GM12865 (cell line): ENCODE results near the gene HECTD1.
"Not testable (repeated sequence)": the region's sequence is repeated elsewhere in the genome, so short reads cannot be mapped to it uniquely, and the experiment has no call there.

Experiments used
- DNase-seq: peaks from one replicate; pipeline ENCODE4 v3.0.0; 2010; ENCODE audit warnings: low read depth
- H3K4me3 ChIP-seq: 2 replicates; pipeline ENCODE4 v1.5.1; 2011; ENCODE audit warnings: mild to moderate bottlenecking, low read depth, low read length, control low read depth
- CTCF ChIP-seq: IDR thresholded peaks from 2 replicates; pipeline ENCODE4 v1.5.1; 2011; ENCODE audit warnings: low read length, control low read depth, low read depth, inconsistent platforms; ENCODE audit not compliant: insufficient read depth; ENCODE audit errors: missing control alignments

HECTD1 gene

GRCh38 chr14:31060253-31060875 is 147.2 kb downstream of the HECTD1 start:
- TF ChIP-seq CTCF: no peak
- no peak for DNase-seq
- no peak overlapping the region for H3K4me3 ChIP-seq

GRCh38 chr14:31059152-31059924 is 148.3 kb downstream of the HECTD1 start:
- no peak for DNase-seq
- no peak overlapping the region for H3K4me3 ChIP-seq
- no peak for TF ChIP-seq CTCF

- no peak for DNase-seq
- no peak for TF ChIP-seq CTCF
- H3K4me3 ChIP-seq: no peak overlapping the region
Observed at GRCh38 chr14:31057701-31058364, 149.8 kb downstream of the HECTD1 start.

GRCh38 chr14:31057035-31057434 is 150.6 kb downstream of the HECTD1 start:
- H3K4me3 ChIP-seq: no peak overlapping the region
- no peak for TF ChIP-seq CTCF
- no peak for DNase-seq

GRCh38 chr14:31052905-31053586 is 154.5 kb downstream of the HECTD1 start:
- not testable (repeated sequence) for DNase-seq, H3K4me3 ChIP-seq

GRCh38 chr14:31051511-31051910 is 156.1 kb downstream of the HECTD1 start:
- TF ChIP-seq CTCF: no peak
- H3K4me3 ChIP-seq: no peak overlapping the region
- no peak for DNase-seq

- DNase-seq: no peak
- TF ChIP-seq CTCF: no peak
- H3K4me3 ChIP-seq: no peak overlapping the region
Observed at GRCh38 chr14:31051023-31051422, 156.6 kb downstream of the HECTD1 start.
